Measurements from ENCODE around the gene ZBTB7C. TPM values are rescaled to one million over a fixed set of nuclear protein-coding genes. Genes with fewer than 3 reads are reported as not detected.

The ZBTB7C gene
- total RNA-seq, 1 donor from 2014 or later, result 0.11 TPM

DNA sequence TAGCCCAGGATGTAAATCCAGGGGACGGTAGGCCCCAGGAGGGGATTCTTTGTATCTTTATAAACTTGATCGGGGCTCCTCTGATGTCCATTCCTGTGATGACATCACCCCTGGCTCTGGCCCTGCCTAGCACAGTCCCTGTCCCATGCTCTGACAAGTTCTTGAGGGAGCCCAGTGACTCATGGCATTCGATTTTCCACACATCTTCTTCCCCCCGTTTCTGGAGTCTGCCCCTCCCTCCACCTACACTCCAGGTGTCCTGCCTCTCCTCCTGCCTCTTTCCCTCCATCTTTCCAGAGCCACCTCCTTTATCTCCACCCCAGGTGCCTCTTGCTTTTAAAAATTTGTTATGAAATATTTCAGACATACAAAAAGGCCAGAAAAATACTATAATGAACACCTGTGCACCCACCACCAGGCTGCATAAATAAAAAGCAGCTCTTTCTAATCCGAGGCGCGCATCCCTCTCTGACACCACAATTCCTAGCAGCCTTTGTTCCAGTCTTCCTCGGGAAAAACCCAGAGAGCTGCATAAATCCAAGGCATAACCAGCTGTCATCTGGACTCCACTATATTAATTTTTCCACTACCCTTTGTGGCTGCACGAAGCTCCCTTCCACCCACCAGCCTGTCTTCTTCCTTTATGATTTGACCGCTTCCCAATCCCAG is 207.7 kb downstream of the ZBTB7C start:
- Mint-ChIP-seq H3K36me3 (ENCODE audit: unreplicated experiment) (no peaks in the 10 kb centered on the region), H3K9me3 (ENCODE audit: unreplicated experiment) (no peaks in the 10 kb centered on the region), H3K27ac (ENCODE audit: unreplicated experiment) (no peak overlapping the region), H3K27me3 (ENCODE audit: unreplicated experiment) (peaks cover 67% of the 10 kb centered on the region), H3K4me1 (ENCODE audit: unreplicated experiment) (no peaks in the 10 kb centered on the region), H3K4me3 (ENCODE audit: unreplicated experiment) (no peak overlapping the region)
- TF ChIP-seq, protein P1, sequence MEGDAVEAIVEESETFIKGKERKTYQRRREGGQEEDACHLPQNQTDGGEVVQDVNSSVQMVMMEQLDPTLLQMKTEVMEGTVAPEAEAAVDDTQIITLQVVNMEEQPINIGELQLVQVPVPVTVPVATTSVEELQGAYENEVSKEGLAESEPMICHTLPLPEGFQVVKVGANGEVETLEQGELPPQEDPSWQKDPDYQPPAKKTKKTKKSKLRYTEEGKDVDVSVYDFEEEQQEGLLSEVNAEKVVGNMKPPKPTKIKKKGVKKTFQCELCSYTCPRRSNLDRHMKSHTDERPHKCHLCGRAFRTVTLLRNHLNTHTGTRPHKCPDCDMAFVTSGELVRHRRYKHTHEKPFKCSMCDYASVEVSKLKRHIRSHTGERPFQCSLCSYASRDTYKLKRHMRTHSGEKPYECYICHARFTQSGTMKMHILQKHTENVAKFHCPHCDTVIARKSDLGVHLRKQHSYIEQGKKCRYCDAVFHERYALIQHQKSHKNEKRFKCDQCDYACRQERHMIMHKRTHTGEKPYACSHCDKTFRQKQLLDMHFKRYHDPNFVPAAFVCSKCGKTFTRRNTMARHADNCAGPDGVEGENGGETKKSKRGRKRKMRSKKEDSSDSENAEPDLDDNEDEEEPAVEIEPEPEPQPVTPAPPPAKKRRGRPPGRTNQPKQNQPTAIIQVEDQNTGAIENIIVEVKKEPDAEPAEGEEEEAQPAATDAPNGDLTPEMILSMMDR (IDR thresholded peaks at IDR 0.05), result no peak
- no peak for DNase-seq (ENCODE audit: extremely low spot score, unreplicated experiment)

DNA sequence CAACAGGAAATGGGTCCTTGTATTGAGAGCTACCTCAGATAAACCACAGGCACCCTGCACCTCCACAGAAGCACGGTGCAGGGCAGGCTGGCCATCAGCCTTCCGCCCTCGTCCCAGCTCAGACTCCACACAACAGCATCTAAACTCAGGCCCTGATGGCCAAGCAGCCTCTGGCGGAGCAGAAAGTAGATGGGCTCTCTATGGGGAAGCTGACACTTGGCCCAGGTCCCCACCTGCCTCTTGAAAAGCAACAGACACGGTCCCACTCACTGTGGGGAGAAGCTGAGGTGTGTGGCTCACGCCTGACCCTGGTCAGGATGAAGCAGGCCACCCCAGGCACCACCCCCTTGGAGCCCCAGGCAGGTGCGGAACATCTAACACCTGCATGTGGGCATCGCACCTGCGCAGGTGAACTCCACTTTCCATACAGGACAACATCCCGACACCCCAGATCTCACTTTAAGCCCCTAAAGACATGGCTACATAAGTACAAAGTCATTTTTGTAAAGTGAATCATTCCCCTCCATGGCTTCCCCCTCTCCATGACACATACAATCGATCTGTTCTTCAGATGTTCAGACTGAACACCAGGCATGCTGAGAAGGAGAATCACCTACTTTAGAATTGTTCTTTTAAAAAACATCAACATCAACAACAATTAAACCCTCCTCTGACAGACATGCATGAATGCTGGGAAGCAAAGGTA is 208.4 kb downstream of the ZBTB7C start:
- Mint-ChIP-seq H3K36me3 (ENCODE audit: unreplicated experiment) (no peaks in the 10 kb centered on the region), H3K9me3 (ENCODE audit: unreplicated experiment) (no peaks in the 10 kb centered on the region), H3K27me3 (ENCODE audit: unreplicated experiment) (peaks cover 70% of the 10 kb centered on the region), H3K4me1 (ENCODE audit: unreplicated experiment) (no peaks in the 10 kb centered on the region), H3K4me3 (ENCODE audit: unreplicated experiment) (no peak overlapping the region), H3K27ac (ENCODE audit: unreplicated experiment) (no peak overlapping the region)
- TF ChIP-seq, protein P1 (IDR thresholded peaks at IDR 0.05), result no peak
- no peak for DNase-seq (ENCODE audit: extremely low spot score, unreplicated experiment)

DNA sequence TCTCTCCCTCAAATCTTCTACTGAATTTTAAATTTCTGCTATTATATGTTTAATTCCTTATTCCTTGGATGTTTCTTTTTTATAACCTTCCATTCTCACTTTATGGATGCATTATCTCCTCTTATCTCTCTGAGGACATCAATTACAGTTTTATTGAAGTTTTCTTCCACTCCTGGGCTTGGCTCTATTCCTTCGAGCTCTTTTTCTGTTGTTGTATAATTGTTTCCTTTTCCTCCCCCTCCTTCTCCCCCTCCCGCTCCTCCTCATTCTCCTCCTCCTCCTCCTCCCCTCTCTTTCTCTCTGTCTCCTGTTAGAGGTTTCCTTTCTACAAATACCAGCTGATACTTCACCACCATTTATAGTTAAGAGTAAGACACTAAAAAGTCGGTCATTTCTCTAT is 209.8 kb downstream of the ZBTB7C start:
- no peaks in the 10 kb centered on the region for H3K4me1 Mint-ChIP-seq (ENCODE audit: unreplicated experiment)
- no peak for DNase-seq (ENCODE audit: extremely low spot score, unreplicated experiment)
- peaks cover 70% of the 10 kb centered on the region for H3K27me3 Mint-ChIP-seq (ENCODE audit: unreplicated experiment)
- TF ChIP-seq, protein P1 (IDR thresholded peaks at IDR 0.05), result no peak
- H3K27ac Mint-ChIP-seq (ENCODE audit: unreplicated experiment), result no peak overlapping the region
- no peaks in the 10 kb centered on the region for H3K36me3 Mint-ChIP-seq (ENCODE audit: unreplicated experiment)
- H3K4me3 Mint-ChIP-seq (ENCODE audit: unreplicated experiment), result no peak overlapping the region
- H3K9me3 Mint-ChIP-seq (ENCODE audit: unreplicated experiment), result no peaks in the 10 kb centered on the region

DNA sequence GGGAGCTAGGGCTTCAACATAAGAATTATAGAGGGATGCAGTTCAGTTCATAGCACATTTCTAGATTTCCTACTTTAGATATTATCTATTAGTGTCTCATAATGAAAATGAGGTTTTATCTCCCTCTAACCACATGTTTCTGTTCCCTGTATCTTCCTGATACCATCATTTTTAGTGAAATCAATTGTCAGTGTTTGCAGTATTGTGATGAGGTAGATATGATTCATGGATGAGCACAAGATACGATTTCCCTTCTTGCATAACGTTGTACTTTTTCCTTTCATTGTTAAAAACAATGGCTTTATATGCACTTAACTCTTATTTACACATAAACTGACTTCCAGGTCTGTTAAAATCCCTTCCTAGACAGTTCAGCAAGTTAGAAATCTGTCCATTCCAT is 211.4 kb downstream of the ZBTB7C start:
- Mint-ChIP-seq H3K27ac (ENCODE audit: unreplicated experiment) (no peak overlapping the region), H3K27me3 (ENCODE audit: unreplicated experiment) (peaks cover 75% of the 10 kb centered on the region)

DNA sequence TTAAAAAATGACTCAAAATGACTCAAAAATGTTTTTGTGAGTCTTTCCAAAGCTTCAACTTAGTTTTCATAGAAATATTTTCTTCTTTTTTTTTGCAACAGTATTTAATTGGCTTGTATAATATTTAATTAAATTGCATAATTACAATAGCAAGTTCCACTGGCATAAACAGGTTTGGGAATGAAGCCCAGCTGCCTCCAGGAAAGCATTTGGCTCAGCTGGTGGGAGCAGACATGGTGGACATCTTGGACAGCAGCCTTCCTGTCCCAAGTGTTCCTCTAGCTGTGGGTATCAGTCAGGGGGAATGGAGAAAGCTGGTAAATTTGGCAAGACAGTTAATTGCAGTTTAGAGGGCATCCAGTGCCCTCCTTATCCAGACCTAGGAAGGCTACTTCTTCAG is 213.4 kb downstream of the ZBTB7C start:
- no peak for DNase-seq (ENCODE audit: extremely low spot score, unreplicated experiment)
- H3K27ac Mint-ChIP-seq (ENCODE audit: unreplicated experiment), result no peak overlapping the region
- H3K36me3 Mint-ChIP-seq (ENCODE audit: unreplicated experiment), result no peaks in the 10 kb centered on the region
- H3K4me1 Mint-ChIP-seq (ENCODE audit: unreplicated experiment), result peaks cover 8% of the 10 kb centered on the region
- H3K4me3 Mint-ChIP-seq (ENCODE audit: unreplicated experiment), result no peak overlapping the region
- no peaks in the 10 kb centered on the region for H3K9me3 Mint-ChIP-seq (ENCODE audit: unreplicated experiment)
- TF ChIP-seq, protein P1 (IDR thresholded peaks at IDR 0.05), result no peak
- H3K27me3 Mint-ChIP-seq (ENCODE audit: unreplicated experiment), result peaks cover 71% of the 10 kb centered on the region

More for the DNA sequence above, 211.4 kb downstream of the ZBTB7C start:
- H3K9me3 Mint-ChIP-seq (ENCODE audit: unreplicated experiment), result no peaks in the 10 kb centered on the region
- TF ChIP-seq, protein P1 (IDR thresholded peaks at IDR 0.05), result no peak
- H3K36me3 Mint-ChIP-seq (ENCODE audit: unreplicated experiment), result no peaks in the 10 kb centered on the region
- no peak for DNase-seq (ENCODE audit: extremely low spot score, unreplicated experiment)
- H3K4me1 Mint-ChIP-seq (ENCODE audit: unreplicated experiment), result no peaks in the 10 kb centered on the region
- no peak overlapping the region for H3K4me3 Mint-ChIP-seq (ENCODE audit: unreplicated experiment)

Data from osteocyte (in vitro differentiated cells).